Body of pancreas (tissue), 4 donors: ENCODE measurements around the gene TAF4B. TPM values are rescaled to one million over a fixed set of nuclear protein-coding genes. Genes with fewer than 3 reads are reported as not detected.

Experiments used
- ATAC-seq: fragments of 150-250 bp; one replicate; pipeline ENCODE4 v1.9.1; 2016
- DNase-seq, 4 donors: peaks; one replicate each; pipeline ENCODE4 v3.0.0-alpha.2; 2019
- H3K27ac ChIP-seq, 4 donors: fragments of 200-600 bp; sonication (generic); 1 replicate in 3 of 4; 2 replicates in 1 of 4; pipeline versions ENCODE4 v1.5.1 to v1.6.1; 2016 to 2019; ENCODE audit warnings: mild to moderate bottlenecking in 1 of 4, mixed read lengths in 1 of 4, moderate library complexity in 1 of 4
- H3K27me3 ChIP-seq, 2 donors: fragments of 200-600 bp; sonication (generic); one replicate each; pipeline ENCODE4 v1.6.0; 2016; ENCODE audit warnings: mild to moderate bottlenecking in 1 of 2
- H3K36me3 ChIP-seq, 2 donors: fragments of 200-600 bp; sonication (generic); replicated peaks in 1 of 2; 2 replicates each; pipeline ENCODE4 v1.5.1; 2016; ENCODE audit warnings: low read depth in 2 of 2; ENCODE audit not compliant: insufficient read depth in 1 of 2
- H3K4me1 ChIP-seq: fragments of 200-600 bp; sonication (generic); one replicate; pipeline ENCODE4 v1.6.0; 2016
- H3K4me3 ChIP-seq, 2 donors: fragments of 200-600 bp; sonication (generic); 1 replicate in 1 of 2; 2 replicates in 1 of 2; pipeline ENCODE4 v1.5.1; 2016 to 2019
- H3K9me3 ChIP-seq, 3 donors: fragments of 200-600 bp; sonication (generic); 1 replicate in 2 of 3; 2 replicates in 1 of 3; pipeline ENCODE4 v1.5.1; 2016
- POLR2A ChIP-seq, 3 donors: fragments of 450-650 bp; IDR thresholded peaks; one replicate each; pipeline ENCODE4 v1.6.1; 2016; ENCODE audit warnings: antibody characterized with exemption in 3 of 3, mild to moderate bottlenecking in 2 of 3
- WGBS, 2 donors: methylation state at CpG; one replicate each; pipeline ENCODE4 v1.1.5; 2017; 5-methylcytosine and 5-hydroxymethylcytosine counted together
- intact Hi-C: fragments of 100-400 bp; cut with DNase I; formaldehyde crosslinking; loops from one replicate; pipeline ENCODE4 v1.15.1; 2023
- total RNA-seq, 2 donors: library from RNA; depleted of rRNA; stranded (reverse); fragments of >200 nt; gene quantifications; one replicate each; pipeline ENCODE4 v1.1.0, GENCODE V29; 2016
- TF ChIP-seq, protein P1 (sequence below), 7 experiments: fragments of 450-650 bp in 4 of 7; fragments of 200-600 bp in 3 of 7; sonication (generic) in 3 of 7; IDR thresholded peaks; one replicate each; pipeline ENCODE4 v1.5.1; 2016 to 2019; ENCODE audit warnings: antibody characterized with exemption in 7 of 7

TAF4B gene
- total RNA-seq, 2 donors from 2014 or later: 4.2 to 12.2 TPM

DNA sequence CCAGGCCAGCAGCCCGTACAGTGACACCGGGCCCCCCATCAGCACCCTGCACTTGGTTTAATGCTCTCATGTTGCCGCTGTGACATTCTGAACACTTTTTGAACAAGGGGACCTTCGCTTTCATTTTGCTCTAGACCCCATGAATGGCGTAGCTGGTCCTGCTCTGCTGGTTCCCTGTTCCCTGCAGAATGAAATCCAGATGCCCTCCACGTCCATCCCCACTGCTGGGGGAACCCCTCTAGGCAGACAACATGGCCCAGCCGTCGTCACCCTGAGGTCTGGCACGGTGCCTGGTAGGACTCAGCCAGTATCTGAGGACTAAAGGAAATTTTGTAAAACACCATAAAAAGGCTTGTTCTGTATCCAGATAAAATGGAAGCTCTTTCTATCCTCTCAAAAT lies 193.5 kb downstream of the TAF4B start:
- intact Hi-C loops: no loop called here
- 78% methylated on average over 9 of the region's 9 CpGs for WGBS, 2 donors
- Histone ChIP-seq H3K27me3 (no peaks in the 10 kb centered on the region), H3K27ac (no peak overlapping the region), H3K9me3 (no peaks in the 10 kb centered on the region), H3K4me3 (no peak overlapping the region), H3K4me1 (no peaks in the 10 kb centered on the region), H3K36me3 (no peaks in the 10 kb centered on the region)
- ATAC-seq (no peak), DNase-seq (no peak)
- no peak for TF ChIP-seq POLR2A (IDR thresholded peaks at IDR 0.05)
- TF ChIP-seq, protein P1, sequence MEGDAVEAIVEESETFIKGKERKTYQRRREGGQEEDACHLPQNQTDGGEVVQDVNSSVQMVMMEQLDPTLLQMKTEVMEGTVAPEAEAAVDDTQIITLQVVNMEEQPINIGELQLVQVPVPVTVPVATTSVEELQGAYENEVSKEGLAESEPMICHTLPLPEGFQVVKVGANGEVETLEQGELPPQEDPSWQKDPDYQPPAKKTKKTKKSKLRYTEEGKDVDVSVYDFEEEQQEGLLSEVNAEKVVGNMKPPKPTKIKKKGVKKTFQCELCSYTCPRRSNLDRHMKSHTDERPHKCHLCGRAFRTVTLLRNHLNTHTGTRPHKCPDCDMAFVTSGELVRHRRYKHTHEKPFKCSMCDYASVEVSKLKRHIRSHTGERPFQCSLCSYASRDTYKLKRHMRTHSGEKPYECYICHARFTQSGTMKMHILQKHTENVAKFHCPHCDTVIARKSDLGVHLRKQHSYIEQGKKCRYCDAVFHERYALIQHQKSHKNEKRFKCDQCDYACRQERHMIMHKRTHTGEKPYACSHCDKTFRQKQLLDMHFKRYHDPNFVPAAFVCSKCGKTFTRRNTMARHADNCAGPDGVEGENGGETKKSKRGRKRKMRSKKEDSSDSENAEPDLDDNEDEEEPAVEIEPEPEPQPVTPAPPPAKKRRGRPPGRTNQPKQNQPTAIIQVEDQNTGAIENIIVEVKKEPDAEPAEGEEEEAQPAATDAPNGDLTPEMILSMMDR (IDR thresholded peaks at IDR 0.05): no peak

DNA sequence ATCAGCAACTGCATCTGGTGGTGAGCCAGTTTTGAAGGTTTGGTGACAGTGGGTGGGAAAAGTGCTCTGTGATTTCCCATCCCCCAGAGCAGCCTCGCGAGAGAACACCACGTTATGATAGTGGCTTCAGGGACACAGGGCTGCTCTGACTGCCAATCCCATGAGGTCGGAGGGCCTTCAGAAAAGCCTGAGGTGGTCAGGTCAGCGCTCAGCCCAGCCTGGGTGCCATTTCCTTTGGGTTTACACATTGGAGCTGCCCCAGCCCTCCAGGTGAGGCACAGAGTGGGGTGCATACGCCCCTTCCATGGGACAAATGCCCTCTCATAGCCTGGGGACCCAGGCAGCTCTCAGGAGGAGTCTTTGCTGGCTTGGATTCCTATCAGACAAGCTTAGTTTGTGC lies 195.3 kb downstream of the TAF4B start:
- H3K4me1 ChIP-seq: no peaks in the 10 kb centered on the region
- H3K9me3 ChIP-seq: no peaks in the 10 kb centered on the region
- H3K27me3 ChIP-seq: no peaks in the 10 kb centered on the region
- TF ChIP-seq POLR2A (IDR thresholded peaks at IDR 0.05): no peak
- TF ChIP-seq, protein P1 (IDR thresholded peaks at IDR 0.05): no peak
- WGBS, 2 donors: 68 to 76% methylated on average over 5 to 6 of the region's 6 CpGs
- no peak overlapping the region for H3K27ac ChIP-seq
- DNase-seq (no peak), ATAC-seq (no peak)
- intact Hi-C loops: no loop called here
- no peak overlapping the region for H3K4me3 ChIP-seq
- H3K36me3 ChIP-seq: no peaks in the 10 kb centered on the region

DNA sequence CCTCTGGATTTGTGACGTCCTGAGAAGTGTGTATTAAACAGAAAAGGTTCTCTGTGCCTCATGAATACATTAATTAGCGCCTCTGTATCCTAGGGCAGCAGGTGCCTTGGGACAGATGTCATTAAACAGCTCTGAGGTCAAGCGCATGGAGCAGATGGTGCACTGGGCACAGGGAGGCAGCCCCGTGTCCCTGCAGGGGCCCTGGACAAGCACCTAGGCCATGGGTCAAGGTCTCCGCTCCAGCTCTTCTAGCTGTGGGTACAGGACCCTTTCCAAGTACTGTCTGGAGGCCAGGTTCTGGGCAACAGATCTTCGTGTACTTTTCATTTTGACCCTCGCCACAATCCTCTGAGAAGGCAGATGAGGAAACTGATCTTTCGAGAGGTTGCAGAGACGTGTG lies 195.7 kb downstream of the TAF4B start:
- TF ChIP-seq, protein P1 (IDR thresholded peaks at IDR 0.05): no peak
- no peak for TF ChIP-seq POLR2A (IDR thresholded peaks at IDR 0.05)
- ATAC-seq (no peak), DNase-seq (no peak)
- no peaks in the 10 kb centered on the region for H3K36me3 ChIP-seq
- no peak overlapping the region for H3K27ac ChIP-seq
- WGBS, 2 donors: 76 to 77% methylated on average over 9 of the region's 9 CpGs
- no peaks in the 10 kb centered on the region for H3K4me1 ChIP-seq
- H3K27me3 ChIP-seq: no peaks in the 10 kb centered on the region
- intact Hi-C loops: no loop called here
- no peaks in the 10 kb centered on the region for H3K9me3 ChIP-seq
- H3K4me3 ChIP-seq: no peak overlapping the region

DNA sequence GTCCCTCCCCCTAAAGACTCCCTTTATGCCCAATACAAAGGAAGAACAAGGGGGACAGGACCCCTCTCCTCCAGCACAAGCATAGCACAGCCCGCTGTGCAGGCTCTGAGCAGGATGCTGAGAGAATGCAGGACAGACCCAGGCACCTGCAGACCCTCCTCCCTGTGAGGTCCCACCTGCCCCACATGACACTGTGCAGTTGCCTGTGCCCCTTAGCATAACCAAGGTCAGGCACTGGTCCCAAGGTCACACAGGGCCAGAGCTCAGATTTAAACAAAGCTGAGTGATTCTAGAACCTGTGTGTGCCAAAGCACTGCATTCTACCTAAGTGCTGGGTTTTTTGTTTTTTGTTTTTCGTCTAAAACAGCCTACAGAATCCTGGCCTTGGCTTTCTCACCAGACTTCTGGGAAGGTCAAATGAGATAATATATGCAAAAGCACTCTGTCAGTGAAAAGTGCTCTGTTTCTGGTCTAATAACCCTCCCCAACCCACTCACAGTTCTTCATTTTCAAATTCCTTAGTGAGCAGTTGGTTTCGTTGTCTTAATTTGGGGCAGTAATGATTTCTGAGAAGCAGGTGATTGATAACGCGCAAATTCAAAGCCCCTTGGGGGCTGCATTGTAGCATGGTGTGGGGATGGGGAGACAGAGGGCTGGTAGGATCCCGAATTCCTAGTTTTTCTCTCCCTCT lies 196.4 kb downstream of the TAF4B start:
- intact Hi-C loops: no loop called here
- DNase-seq (no peak), ATAC-seq (no peak)
- TF ChIP-seq POLR2A (IDR thresholded peaks at IDR 0.05): no peak
- TF ChIP-seq, protein P1 (IDR thresholded peaks at IDR 0.05): no peak
- Histone ChIP-seq H3K36me3 (no peaks in the 10 kb centered on the region), H3K27ac (no peak overlapping the region), H3K27me3 (no peaks in the 10 kb centered on the region), H3K9me3 (no peaks in the 10 kb centered on the region), H3K4me1 (no peaks in the 10 kb centered on the region), H3K4me3 (no peak overlapping the region)
- WGBS, 2 donors: 73 to 85% methylated on average over 6 of the region's 6 CpGs
